HG03558 (cell line): ENCODE results near the gene ACY1.

Source experiments
- ATAC-seq: cut with Tn5 transposase; IDR thresholded peaks from one replicate; pipeline ENCODE4 v1.9.1; 2021; ENCODE audit warnings: moderate number of reproducible peaks; ENCODE audit not compliant: unreplicated experiment; ENCODE audit errors: extremely low read depth

Gene ACY1

DNA sequence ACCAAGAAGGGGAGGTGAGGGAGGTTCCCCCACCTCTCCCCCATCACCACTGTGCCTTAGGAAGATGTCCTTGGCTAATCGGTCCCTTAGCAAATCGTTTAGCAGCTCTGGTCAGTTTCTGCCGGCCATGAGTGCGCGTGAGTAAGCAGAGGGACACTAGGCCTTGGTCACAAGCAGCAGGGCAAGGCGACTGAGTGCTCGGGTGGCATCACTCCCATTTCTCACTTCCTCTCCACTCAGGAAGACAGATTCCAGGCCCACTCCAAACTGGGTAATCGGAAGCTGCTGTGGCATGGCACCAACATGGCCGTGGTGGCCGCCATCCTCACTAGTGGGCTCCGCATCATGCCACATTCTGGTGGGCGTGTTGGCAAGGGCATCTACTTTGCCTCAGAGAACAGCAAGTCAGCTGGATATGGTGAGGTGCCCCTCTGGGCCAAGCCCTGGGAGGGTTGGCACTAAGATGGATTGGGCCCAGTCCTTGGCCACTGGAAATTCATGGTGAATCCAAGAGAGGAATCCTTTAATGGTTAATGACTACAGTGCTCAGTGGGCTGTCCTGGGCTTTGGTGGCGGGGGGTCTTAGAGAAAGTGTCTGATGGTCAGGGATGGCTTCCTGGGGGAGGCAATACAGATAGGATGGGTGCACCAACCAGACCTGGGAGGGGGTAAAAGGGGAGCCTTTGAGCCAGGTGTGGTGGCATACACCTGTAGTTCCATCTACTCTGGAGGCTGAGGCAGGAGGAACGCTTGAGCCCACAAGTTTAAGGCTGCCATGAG is 37.2 kb upstream of the ACY1 start:
- no peak for ATAC-seq

- no peak for ATAC-seq
Measured at GRCh38 chr3:51946796-51947195, 36.5 kb upstream of the ACY1 start.

DNA sequence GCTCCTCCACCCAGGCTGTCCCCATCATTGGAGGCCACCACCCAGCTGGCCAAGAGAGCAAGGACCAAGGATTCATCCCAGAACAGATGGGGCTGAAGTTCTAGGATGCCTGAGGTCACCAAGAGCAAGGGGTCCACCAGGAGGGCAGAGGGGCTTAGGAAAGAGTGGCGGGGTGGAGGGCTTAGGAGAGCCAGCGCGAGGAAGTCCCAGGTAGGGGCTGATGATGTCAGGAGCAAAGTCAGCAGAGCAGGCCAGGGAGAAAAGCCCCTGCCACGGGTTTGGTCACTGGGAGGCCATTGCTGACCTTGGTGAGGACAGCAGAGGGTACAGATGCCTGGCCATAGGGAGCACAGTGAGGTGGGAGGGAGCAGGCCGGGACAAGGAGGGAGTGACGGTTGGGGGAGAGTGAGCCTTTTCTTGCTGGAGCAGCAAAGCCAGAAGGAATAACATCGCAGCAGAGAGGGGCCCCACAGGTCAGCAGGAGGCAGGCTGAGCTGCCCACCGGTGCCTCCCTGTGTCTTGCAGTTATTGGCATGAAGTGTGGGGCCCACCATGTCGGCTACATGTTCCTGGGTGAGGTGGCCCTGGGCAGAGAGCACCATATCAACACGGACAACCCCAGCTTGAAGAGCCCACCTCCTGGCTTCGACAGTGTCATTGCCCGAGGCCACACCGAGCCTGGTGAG is 36.0 kb upstream of the ACY1 start:
- ATAC-seq = no peak

- no peak for ATAC-seq
Measured at GRCh38 chr3:51948016-51948580, 35.2 kb upstream of the ACY1 start.

DNA sequence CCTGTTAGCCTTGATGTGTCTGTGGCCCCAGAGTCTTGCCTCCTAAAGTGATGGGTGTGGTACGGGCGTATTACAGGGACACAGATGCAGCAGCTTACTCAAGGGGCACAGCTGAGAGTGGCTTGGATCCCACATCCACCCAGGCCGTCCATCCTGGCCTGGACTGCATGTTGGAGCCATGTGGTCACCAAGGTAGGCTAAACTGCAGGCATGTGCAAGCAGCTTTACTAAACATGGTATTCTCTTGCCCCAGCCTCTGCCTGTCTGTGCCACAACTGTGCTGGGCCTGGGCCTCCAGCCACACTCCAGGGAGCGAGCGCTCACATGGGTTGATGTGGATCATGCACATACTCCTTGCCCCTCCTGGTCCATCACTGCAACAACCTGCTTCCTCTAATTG is 34.2 kb upstream of the ACY1 start:
- no peak for ATAC-seq

DNA sequence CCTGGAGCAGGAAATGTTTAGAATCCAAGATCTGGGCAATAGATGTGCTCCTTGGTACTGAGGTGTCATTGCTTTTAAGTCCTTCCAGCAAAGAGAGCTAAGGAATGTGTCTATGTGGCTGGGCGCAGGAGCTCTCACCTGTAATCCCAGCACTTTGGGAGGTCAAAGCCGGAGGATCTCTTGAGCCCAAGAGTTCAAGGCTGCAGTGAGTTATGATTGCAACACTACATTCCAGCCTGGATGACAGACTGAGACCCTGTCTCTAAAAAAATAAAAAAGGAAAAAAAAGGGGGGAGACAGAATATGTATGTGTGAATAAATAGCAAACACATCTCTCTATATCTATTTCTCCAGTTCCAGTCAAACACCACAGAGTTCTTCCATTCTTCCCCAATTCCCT is 32.4 kb upstream of the ACY1 start:
- no peak for ATAC-seq

DNA sequence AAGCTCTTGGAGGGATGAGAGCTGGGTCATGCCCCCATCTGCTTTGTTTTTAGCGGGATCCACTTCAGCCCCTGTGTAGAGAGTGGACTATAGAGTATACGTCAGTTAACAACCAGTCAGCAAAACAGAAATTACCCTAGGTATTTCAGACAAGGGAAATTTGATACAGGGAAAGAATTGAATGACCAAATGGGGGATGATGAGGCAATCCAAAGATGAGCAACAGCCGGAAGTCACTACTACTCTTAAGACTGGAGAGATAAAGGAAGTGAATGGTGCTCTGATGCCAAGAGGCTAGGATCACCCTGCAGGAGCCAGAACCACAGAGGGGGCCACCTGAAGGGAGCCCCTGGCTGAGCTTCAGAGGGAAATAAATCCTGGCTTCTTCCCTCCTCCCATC is 29.9 kb upstream of the ACY1 start:
- ATAC-seq = no peak

DNA sequence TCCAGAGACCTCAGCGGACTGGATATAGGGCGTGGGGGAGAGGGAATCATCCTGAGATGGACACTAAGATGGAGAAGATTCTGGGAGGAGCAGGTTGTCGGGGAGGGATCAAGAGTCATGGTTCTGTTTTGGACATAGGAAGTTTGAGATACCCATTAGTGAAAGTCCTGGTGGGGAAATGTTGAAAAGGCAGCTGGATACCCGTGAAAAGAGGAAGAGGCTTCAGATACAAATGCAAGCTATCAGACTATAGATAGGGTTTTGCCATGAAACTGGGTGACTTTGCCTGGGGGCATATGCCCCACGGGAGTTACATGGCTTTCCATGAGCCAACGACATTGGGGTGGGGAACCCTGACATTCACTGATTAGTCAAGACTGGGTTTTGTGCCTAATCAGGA is 29.2 kb upstream of the ACY1 start:
- ATAC-seq = no peak

- ATAC-seq = no peak
Measured at GRCh38 chr3:51954713-51955112, 28.6 kb upstream of the ACY1 start.

DNA sequence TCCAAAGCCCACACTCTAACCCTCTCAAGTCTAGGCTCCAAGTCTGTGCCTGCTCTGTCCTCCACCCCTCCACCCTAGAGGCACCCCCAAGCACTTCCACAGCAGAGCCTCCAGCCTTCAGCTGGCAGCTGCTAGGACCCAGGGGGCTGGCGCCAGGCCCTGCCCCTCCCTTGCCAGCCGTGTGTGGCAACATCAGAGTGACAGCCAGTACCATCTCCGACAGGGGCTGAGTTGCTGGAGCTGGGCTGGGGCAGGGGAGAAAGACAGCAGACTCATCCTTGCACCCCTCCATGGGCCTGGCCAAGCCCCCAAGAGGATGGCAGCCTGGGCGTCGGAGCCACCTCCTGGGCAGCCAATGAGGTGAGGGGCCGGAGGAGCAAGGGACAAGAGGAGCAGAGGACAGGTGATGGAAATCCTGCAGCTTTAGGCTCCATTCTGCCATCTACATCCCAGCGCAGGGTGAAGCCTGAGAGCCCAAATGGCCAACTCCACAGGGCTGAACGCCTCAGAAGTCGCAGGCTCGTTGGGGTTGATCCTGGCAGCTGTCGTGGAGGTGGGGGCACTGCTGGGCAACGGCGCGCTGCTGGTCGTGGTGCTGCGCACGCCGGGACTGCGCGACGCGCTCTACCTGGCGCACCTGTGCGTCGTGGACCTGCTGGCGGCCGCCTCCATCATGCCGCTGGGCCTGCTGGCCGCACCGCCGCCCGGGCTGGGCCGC is 28.0 kb upstream of the ACY1 start, which contains the start of gene GPR62:
Gene GPR62 (plus strand): TSS at position 207 of the 718 bp plus-strand sequence. CDS start 272 bp downstream, at position 479.
- ATAC-seq = no peak

- ATAC-seq = no peak
Measured at GRCh38 chr3:51955893-51956770, 27.2 kb upstream of the ACY1 start.

DNA sequence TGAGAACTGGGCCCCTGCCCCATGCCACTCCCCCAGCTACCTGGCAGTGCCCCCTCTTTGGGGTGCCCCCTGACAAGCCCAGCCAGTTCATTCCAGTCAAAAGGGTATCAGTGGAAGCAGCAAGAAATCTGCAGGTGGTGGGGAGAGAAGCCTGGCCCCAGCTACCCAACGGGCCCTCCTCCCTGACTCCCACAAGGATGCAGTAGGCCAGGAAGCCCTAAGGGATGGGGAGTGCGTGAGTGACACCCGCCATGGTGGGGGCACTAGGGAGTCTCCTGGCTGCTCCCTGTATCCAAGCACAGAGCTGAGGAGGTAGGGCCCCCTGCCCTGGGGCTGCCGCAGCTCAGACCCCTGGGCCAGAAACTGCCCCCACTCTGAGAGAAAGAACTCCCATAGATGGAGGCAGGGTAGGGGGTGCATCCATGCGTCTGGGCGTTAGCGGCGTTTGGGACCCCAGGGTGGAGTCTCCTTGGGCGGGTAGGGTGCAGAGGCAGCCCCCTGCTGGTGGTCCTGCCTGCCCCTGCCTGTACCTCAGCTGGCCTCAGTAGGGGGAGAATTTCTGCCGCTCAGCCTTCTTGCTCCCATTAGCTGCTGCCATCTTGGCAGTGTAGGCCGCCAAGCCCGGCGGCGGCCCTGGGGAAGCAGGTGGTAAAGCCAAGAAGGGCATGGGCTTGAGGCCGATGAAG is 25.7 kb upstream of the ACY1 start:
- ATAC-seq = no peak

DNA sequence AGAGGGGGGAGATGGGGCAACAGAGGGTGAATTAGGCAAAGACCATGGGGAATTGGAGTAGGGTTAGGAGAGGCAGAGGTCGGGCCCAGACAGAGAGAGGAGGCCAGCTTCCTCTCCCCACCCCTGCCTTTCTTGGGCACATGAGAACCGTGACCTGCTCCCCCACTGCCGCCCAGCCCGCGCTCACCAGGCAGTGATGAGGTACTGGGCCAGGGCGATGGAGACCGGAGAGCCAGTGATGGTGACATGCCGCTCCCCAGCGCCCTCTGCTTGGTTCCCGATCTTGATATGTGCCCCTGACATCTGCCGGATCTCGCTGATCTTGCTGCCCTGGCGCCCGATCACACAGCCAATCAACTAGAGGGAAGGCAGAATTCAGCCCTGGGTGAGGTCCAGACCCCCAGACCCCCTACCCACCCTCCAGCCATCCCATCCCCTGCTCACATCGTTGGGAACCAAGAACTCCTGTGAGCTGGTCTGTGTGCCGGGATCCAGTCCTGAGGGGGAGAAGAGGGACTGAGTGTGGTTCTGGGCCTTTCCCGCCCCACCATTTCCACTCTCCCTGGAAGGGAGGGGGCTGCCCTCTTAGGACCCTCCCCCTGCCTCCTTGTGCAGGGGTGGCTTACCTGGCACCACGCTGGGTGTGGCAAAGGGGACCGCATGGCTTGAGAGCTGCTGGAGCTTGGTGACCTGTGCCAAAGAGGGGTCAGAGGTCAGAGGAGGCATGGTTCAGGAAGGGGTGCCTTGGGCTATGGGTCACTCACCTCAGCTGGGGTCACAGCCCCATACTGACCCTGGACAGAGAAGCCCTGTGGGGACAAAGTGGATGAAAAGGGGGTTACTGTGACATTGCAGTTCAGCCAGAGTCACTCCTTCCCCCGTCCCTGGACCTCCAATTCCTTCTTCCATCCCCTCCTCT is 24.5 kb upstream of the ACY1 start:
- no peak for ATAC-seq

DNA sequence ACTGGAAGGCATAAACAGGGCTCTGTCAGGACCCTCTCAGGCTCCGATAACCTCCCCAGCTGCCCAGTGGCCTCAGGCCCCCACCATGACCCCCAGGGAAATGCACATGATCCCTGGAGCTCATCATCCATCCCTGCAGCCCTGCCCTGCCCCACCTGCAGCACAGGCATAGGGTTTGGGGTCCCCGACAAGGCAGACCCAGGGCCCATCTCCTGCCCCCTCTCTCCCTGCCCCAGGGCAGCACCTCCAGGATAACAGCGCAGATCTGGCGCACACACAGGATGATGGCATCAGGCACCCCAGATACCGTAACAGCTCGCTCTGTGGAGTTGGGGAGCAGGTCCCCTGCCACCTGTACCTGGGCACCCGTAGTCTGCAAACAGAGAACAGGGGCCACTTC is 23.7 kb upstream of the ACY1 start:
- ATAC-seq = no peak

GRCh38 chr3:51960386-51960785 is 22.9 kb upstream of the ACY1 start:
- no peak for ATAC-seq

GRCh38 chr3:51961011-51961410 is 22.3 kb upstream of the ACY1 start:
- ATAC-seq = no peak

DNA sequence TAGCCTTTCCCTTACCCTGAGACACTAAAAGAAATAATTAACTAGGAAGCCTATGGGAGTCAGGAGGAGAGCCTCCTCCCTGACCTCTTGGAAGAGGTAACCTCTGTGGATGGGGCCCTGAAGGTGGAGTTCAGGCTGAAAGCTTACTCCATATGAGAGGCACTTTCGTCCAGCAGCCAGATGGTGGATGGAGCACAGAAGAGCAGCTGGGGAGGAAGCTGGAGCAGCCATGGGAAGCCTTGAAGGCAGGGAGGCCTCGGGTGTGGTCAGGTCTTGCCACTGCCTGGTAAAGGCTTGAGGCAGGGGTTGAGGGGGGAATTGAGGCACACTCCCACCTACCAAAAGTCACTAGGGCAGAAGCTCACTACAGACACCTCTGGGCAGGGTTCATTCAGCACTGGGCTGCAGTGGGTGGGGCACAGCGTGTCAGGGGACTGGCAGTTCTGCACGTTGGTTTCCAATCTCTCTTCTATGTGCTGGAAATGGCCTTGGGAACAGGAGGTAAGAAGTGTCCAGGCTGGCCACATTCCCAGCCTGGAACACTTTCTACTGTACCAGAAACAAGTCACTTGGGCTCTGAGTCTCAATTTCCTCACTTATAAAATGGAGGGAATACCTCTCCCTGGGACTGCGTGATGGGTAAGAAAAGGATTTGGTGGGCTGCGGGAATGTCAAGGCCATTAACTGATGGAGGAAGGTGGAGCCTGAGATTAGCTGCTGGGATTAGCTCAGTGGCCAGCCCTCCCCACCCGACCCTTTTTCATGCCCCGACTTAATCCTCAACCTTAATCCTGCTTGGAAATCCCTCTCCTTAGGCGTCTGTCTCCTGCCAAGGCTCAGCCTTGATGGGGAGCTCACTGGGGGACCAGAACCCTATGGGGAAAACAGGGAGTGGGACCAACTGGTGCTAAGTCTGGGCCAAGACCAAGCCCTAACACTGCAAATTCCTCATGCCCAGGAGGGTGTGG is 21.4 kb upstream of the ACY1 start:
- no peak for ATAC-seq
